HG03066 (cell line): ENCODE data around the gene ATXN7L3B.
"Not testable (repeated sequence)": the region's sequence is repeated elsewhere in the genome, so short reads cannot be mapped to it uniquely, and the experiment has no call there.

ENCODE experiments used
- ATAC-seq: cut with Tn5 transposase; IDR thresholded peaks from one replicate; pipeline ENCODE4 v1.9.1; 2021; ENCODE audit warnings: low read depth; ENCODE audit not compliant: unreplicated experiment

The ATXN7L3B gene, protein sequence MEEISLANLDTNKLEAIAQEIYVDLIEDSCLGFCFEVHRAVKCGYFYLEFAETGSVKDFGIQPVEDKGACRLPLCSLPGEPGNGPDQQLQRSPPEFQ

GRCh38 chr12:74537707-74538385, at the start of gene ATXN7L3B:
ATXN7L3B (plus strand) TSS chr12:74537835; CDS start chr12:74538113, 278 bp downstream.
- ATAC-seq: peak; percentile 95

- ATAC-seq: peak; percentile 59
Observed at GRCh38 chr12:74488134-74488533, 49.5 kb upstream of the ATXN7L3B start.

- ATAC-seq: no peak
Observed at GRCh38 chr12:74489543-74489942, 48.1 kb upstream of the ATXN7L3B start.

DNA sequence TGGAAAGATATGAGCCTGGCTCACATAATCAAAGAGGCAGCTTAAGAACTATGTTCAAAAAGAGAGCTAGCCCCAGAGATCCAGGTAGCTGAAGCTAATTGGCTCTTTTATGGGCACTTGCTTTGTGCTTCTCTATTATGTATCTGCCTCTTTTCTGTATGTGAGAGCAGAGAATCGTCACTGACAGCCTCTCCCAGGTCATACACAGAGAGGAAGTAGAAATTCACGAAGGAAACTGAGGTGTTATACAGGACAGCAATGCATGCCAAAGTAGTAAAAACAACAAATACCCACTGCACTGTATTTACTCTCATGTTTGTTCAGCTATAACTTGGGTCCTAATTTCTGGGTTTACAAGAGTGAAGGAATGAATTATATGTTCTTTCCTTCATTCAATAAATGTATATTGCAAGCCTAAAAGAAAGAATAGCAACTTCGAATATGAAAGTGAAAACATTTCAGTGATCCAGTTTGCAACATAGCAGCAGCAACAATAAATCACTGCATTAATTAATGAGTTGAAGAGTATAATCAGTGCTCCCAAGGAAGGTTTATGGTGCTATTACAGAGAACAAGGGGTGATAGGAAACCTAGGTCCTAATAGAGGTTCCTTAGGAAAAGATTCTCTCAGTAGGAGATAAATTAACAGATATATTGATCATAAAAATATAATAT, 47.1 kb upstream of the ATXN7L3B start:
- peak; percentile 72 for ATAC-seq

DNA sequence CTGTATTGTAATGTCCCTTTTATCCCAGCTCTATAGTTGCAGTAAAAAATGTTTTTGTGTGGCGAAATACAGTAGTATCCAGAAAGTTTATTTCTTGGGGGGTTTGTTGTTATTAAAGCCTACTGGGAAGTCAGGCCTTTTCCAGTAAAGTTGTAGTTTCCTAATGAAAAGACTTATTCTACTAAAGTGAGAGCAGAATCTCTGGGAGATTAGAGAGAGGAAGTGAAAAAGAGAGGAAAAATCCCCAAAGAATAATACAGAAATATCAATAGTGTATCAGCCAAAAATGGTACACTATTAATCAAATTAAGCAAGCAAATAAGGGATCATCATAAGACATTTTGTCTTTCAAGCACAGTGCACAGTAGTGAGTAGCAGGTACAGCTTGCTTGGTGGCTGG, 46.3 kb upstream of the ATXN7L3B start:
- no peak for ATAC-seq

- no peak for ATAC-seq
Observed at GRCh38 chr12:74499192-74499591, 38.4 kb upstream of the ATXN7L3B start.

DNA sequence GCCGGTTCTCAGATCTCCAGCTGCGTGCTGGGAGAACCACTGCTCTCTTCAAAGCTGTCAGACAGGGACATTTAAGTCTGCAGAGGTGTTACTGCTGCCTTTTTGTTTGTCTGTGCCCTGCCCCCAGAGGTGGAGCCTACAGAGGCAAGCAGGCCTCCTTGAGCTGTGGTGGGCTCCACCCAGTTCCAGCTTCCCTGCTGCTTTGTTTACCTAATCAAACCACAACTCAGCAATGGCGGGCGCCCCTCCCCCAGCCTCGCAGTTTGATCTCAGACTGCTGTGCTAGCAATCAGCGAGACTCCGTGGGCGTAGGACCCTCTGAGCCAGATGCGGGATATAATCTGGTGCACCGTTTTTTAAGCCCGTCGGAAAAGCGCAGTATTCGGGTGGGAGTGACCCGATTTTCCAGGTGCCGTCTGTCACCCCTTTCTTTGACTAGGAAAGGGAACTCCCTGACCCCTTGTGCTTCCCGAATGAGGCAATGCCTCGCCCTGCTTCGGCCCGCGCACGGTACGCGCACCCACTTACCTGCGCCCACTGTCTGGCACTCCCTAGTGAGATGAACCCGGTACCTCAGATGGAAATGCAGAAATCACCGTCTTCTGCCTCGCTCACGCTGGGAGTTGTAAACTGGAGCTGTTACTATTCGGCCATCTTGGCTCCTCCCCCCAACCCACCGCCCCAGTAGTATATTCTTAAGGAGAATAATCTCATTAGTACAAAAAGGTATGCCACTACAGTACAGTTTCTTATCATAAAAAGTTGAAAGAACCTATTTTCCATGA, 28.6 kb upstream of the ATXN7L3B start:
- ATAC-seq: not testable (repeated sequence)

DNA sequence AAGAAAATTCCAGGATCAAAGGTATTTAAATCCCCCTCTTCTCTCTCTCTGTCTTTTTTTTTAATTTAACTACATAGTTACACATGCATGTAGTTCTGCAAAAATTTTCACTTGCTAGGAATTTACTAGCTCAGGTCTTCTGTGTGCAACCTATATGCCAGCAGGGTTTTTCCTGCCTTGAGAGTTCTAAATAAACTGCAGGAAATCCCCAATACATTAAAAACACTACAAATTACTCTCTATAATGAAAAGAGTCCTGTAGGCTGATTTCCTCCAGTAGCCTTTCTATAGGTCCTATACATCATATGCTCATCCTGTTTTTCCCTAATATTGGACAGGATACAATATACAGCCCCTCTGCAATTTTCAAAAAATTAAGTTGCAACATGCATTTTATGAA, 27.7 kb upstream of the ATXN7L3B start:
- ATAC-seq: no peak

DNA sequence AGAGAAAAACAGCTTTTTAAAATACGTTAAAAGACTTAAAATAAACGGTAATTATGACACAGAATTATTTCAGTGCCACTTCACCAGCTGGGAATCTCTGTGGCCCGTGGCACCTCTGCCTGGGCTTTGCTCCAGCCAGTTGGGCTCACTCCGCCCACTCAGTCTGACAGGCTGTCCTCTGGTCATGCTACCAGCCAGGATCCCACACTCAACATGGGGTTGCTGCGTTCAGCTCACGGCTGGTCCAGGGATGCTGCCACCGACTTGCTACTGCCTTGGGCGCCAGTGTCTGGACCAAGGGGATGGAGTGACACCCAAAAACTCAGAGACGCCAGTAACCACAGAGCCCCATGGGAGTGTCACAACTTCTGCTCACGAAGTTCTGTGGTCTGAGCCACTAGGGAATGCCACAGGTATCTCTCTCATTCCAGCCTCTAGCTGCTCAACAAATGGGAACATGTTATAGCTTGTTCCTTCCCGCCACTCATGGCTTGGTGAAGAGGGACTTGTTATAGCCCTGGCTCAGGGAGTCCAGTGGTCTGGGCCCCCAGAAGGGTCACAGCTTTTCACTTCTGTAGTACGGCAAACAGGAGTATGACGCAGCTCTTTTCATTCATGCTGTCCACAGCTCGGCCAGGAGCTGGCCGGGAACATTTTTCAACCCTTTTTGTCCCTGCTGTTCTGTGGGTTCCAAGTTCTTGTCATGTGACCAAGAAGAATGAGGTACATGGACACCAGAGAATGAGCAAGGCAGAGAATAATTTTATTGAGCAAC, 23.4 kb upstream of the ATXN7L3B start:
- no peak for ATAC-seq

DNA sequence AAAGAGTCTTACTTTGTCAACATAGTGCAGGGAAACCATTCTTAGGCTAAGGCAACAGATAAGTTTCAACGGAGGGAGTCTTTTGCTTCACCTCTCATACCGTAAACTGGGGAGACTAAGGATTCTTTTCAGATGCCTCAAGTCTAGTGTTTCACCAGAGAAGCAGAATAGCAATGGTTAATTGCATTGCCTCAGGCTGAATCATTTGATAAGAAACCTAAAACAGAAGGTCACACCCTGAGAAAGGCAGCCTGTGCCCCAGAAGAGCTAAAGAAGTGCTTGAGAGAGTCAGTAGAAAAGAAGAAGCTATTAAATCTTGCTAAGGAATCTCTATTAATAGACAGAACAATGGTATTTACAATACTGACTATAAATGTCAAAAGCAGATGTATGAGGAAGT, 21.8 kb upstream of the ATXN7L3B start:
- ATAC-seq: no peak

DNA sequence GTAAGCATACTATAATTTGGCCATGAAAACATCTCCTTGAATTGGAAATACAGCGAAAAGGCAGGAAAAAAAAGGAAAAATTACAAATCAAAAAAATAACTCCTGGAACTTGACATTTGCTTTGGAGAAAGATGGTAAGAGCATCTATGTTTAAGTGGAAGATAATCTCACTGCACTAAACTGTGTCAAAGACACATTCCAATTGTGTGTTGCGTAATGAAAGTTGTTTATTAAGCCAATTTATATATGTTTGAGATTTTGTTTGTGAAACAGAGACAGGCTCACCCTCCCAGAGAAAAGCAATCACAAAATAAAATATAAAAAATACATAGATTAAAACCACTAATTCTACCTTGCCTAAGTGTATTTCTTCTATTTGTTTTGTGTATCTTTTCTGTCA, 11.1 kb upstream of the ATXN7L3B start:
- ATAC-seq: no peak

GRCh38 chr12:74527491-74527890, 10.1 kb upstream of the ATXN7L3B start:
- no peak for ATAC-seq

DNA sequence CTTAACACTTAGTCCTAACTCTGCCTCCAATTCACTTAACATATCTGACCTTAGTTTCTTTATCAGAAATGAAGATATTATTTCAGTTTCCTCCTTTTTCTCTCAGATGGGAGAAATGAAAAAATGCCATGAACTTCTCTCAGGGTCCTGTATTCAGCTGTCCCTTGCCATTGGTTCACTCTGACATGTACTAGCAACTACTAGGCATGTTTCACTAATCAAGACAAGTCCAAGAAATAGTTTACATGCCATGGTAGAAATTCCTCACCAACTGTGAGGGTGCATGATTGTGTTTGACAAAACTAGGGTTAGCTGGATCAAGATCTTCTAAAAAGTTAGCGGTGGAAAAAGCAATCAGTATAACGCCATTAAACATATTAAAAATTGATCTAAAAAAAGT, 7.0 kb upstream of the ATXN7L3B start:
- ATAC-seq: no peak

GRCh38 chr12:74535536-74535935, 2.1 kb upstream of the ATXN7L3B start:
- no peak for ATAC-seq

- ATAC-seq: peak; percentile 55
Observed at GRCh38 chr12:74537126-74537706, 419 bp upstream of the ATXN7L3B start.

- ATAC-seq: no peak
Observed at GRCh38 chr12:74538491-74539258, 1.0 kb downstream of the ATXN7L3B start.

- no peak for ATAC-seq
Observed at GRCh38 chr12:74539261-74539660, 1.6 kb downstream of the ATXN7L3B start.

DNA sequence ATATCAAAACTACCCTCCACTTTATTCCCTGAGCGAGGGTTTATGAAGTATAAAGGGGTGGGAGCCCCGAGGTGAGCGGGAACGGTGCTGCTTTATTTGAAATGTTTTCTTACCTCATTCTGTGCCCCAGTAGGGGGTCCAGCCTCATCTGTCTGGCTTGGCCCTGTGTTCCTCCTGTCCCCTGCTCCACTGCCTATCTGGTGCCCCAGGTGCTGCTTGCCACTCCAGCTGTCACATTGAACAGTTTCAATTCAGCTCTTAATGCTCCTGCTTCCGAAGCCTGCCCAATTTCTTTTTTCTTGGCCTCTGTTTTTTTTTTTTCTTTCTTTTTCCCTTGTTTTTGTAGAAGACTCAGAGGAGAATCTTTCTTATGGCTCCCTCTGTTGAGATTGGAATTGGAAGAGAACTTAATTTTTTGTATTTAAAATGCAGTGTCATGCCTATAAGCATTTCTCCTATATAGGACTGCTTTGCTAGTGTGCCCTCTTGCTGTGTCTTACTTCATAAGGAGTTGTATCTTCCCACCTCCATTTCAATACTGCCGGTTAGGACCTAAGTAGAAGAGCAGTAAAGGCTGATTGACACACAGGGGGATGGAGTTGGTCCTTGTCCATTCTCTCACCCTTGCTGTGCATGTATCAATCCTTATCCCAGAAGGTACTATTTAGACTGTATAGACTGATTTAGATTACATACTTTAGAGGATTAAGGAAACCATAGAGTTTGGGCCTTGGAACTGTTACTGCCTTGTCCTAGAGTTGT, 2.3 kb downstream of the ATXN7L3B start:
- no peak for ATAC-seq

DNA sequence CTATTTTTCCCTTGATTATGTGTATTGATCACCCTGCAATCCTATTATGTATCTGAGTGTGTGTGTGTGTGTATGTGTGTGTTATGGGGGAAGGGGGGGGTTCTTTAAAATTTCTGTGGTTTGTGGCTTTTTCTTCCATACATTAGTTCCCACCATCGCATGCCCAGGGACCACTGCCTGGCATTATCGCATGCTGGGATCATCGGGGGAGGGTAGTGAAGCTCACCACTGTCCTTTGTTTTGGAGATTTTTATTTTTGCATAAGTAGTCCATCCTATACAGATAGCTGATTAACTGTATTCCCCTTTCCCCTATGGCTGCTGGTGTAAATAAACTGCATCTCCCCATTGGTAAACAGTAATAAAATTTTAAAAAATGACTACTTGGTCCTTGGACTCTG, 3.4 kb downstream of the ATXN7L3B start:
- ATAC-seq: no peak
